ENCODE data around the gene UBE2B. TPM values are rescaled to one million over a fixed set of nuclear protein-coding genes. Genes with fewer than 3 reads are reported as not detected.

Gene UBE2B
- total and polyA plus RNA-seq, 2 experiments from 2014 or later: 78.9 to 128 TPM

DNA sequence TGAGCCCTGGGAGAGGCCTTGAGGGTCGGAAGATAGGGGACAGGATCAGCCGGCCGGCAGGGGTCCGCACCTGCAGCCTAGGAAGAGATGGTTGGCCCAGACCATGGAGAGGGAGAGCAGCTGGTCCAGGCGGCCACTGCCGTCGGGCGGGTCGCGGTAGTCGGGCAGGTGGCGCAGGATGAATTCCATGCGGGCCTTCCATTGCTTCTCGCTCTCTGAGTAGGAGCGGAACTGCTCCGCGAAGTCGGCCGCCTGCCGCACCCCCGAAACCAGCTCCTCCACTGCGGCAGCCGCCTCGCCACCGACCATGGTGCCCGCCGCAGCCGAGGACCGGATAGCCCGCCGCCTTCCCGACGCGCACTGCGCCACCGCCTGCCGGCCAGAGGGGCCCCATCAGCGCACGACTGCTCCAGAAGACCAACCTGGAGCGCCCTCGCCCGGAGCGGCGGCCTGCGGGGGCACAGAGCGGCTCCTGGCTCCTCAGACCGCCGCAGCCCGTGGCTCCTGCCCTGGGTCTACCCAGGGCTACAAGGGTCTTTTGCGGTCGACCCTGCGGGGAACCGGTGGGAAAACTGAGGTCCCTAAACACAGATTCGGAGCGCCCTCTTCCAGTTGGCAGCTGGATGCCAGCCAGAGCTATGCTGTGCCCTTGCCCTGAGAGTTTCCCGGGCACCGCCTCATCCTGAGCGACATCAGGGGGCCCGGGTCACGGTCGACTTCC, 40.3 kb downstream of the UBE2B start, which contains the start of gene CDKN2AIPNL:
TSS of gene CDKN2AIPNL (minus strand) at position 336 of the 721 bp plus-strand sequence. CDS start at position 309, 27 bp downstream.
- H3K9me3 ChIP-seq (ENCODE audit: low read depth): no peaks in the 10 kb centered on the region
- peaks cover 31% of the 10 kb centered on the region for H3K79me2 ChIP-seq
- peak within 1 kb of the TSS; percentile 89 for H3K27ac ChIP-seq
- H3K4me2 ChIP-seq: peak within 1 kb of the TSS; percentile 79
- peak within 1 kb of the TSS; percentile 51 for H3K4me3 ChIP-seq
- no peaks in the 10 kb centered on the region for H3K36me3 ChIP-seq (replicated peaks; ENCODE audit: insufficient read depth, low read depth)
- no peak for TF ChIP-seq EZH2 (IDR thresholded peaks at IDR 0.05; ENCODE audit: borderline replicate concordance)
- TF ChIP-seq, protein P1, sequence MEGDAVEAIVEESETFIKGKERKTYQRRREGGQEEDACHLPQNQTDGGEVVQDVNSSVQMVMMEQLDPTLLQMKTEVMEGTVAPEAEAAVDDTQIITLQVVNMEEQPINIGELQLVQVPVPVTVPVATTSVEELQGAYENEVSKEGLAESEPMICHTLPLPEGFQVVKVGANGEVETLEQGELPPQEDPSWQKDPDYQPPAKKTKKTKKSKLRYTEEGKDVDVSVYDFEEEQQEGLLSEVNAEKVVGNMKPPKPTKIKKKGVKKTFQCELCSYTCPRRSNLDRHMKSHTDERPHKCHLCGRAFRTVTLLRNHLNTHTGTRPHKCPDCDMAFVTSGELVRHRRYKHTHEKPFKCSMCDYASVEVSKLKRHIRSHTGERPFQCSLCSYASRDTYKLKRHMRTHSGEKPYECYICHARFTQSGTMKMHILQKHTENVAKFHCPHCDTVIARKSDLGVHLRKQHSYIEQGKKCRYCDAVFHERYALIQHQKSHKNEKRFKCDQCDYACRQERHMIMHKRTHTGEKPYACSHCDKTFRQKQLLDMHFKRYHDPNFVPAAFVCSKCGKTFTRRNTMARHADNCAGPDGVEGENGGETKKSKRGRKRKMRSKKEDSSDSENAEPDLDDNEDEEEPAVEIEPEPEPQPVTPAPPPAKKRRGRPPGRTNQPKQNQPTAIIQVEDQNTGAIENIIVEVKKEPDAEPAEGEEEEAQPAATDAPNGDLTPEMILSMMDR (IDR thresholded peaks at IDR 0.05; ENCODE audit: poor library complexity): peak; percentile 84
- no peaks in the 10 kb centered on the region for H3K27me3 ChIP-seq
- peaks cover 28% of the 10 kb centered on the region for H3K4me1 ChIP-seq (ENCODE audit: insufficient read depth)
- no peaks in the 10 kb centered on the region for H3K9me2 ChIP-seq (replicated peaks; ENCODE audit: insufficient read depth)
- DNase-seq (ENCODE audit: low spot score): peak; percentile 95
- WGBS (ENCODE audit: low lambda C conversion rate, missing lambda C conversion rate): 6% methylated on average over 58 of the region's 61 CpGs
- peaks cover 3% of the 10 kb centered on the region for H4K20me1 ChIP-seq (ENCODE audit: insufficient read depth, poor library complexity, severe bottlenecking)
- H2AFZ ChIP-seq: peak within 1 kb of the TSS; percentile 67

- Histone ChIP-seq H3K4me1 (ENCODE audit: insufficient read depth) (peaks cover 36% of the 10 kb centered on the region), H3K9me3 (ENCODE audit: low read depth) (no peaks in the 10 kb centered on the region), H4K20me1 (ENCODE audit: insufficient read depth, poor library complexity, severe bottlenecking) (peaks cover 3% of the 10 kb centered on the region), H3K4me3 (no peak overlapping the region), H2AFZ (no peak overlapping the region), H3K79me2 (peaks cover 29% of the 10 kb centered on the region), H3K4me2 (peak overlapping the region; percentile 46), H3K27me3 (no peaks in the 10 kb centered on the region), H3K27ac (peak overlapping the region; percentile 89), H3K36me3 (replicated peaks; ENCODE audit: insufficient read depth, low read depth) (no peaks in the 10 kb centered on the region), H3K9me2 (replicated peaks; ENCODE audit: insufficient read depth) (no peaks in the 10 kb centered on the region)
- TF ChIP-seq, protein P1 (IDR thresholded peaks at IDR 0.05; ENCODE audit: poor library complexity): no peak
- TF ChIP-seq EZH2 (IDR thresholded peaks at IDR 0.05; ENCODE audit: borderline replicate concordance) (no peak), EZH2phosphoT487 (IDR thresholded peaks at IDR 0.05; ENCODE audit: low read depth, severe bottlenecking, unreplicated experiment) (no peak)
- WGBS (ENCODE audit: low lambda C conversion rate, missing lambda C conversion rate): 86% methylated on average over 2 of the region's 2 CpGs
- DNase-seq (ENCODE audit: low spot score): no peak
Observed at GRCh38 chr5:134413046-134413445, 41.7 kb downstream of the UBE2B start.

DNA sequence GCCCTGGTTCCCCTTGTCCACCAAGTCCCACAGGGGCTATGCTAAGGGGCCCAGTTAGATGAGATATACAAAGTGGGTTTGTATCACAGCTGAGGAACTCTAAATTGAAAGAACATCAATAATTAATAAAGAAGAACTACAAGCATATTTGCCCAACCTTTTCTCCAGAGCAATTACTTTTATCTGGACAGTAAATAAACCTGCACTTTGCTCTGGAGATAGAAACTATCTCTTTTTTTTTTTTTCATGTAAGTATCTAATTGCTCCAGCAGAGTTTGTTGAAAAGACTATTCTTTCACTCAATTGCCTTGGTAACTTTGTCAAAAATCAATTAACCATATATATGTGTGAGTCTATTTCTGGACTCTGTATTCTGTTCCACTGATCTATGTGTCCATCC, 46.3 kb downstream of the UBE2B start:
- H3K4me1 ChIP-seq (ENCODE audit: insufficient read depth): peaks cover 31% of the 10 kb centered on the region

More for the DNA sequence above, 46.3 kb downstream of the UBE2B start:
- no peaks in the 10 kb centered on the region for H4K20me1 ChIP-seq (ENCODE audit: insufficient read depth, poor library complexity, severe bottlenecking)
- peak overlapping the region; percentile 89 for H3K27ac ChIP-seq
- H3K79me2 ChIP-seq: peaks cover 5% of the 10 kb centered on the region
- H3K9me3 ChIP-seq (ENCODE audit: low read depth): no peaks in the 10 kb centered on the region
- DNase-seq (ENCODE audit: low spot score): no peak
- H3K27me3 ChIP-seq: no peaks in the 10 kb centered on the region
- H2AFZ ChIP-seq: no peak overlapping the region
- no peak overlapping the region for H3K4me3 ChIP-seq
- H3K9me2 ChIP-seq (replicated peaks; ENCODE audit: insufficient read depth): no peaks in the 10 kb centered on the region
- H3K4me2 ChIP-seq: peak overlapping the region; percentile 44
- TF ChIP-seq EZH2phosphoT487 (IDR thresholded peaks at IDR 0.05; ENCODE audit: low read depth, severe bottlenecking, unreplicated experiment) (no peak), EZH2 (IDR thresholded peaks at IDR 0.05; ENCODE audit: borderline replicate concordance) (no peak)
- TF ChIP-seq, protein P1 (IDR thresholded peaks at IDR 0.05; ENCODE audit: poor library complexity): no peak
- no peaks in the 10 kb centered on the region for H3K36me3 ChIP-seq (replicated peaks; ENCODE audit: insufficient read depth, low read depth)
